Measurements from ENCODE around the gene PRLH.

The PRLH gene

GRCh38 chr2:237566401-237567235, at the start of gene PRLH:
TSS of gene PRLH (plus strand) at chr2:237566574. CDS start at chr2:237566574, 0 bp downstream.
- no peak for DNase-seq

- no peak for DNase-seq
These were observed 49.2 kb upstream of the PRLH start for GRCh38 chr2:237517163-237517562.

- DNase-seq, result no peak
These were observed 48.4 kb upstream of the PRLH start for GRCh38 chr2:237517990-237518389.

GRCh38 chr2:237519506-237520245, 46.7 kb upstream of the PRLH start:
- no peak for DNase-seq

GRCh38 chr2:237520290-237520689, 46.1 kb upstream of the PRLH start:
- DNase-seq, result no peak

GRCh38 chr2:237524631-237525030, 41.7 kb upstream of the PRLH start:
- DNase-seq, result no peak

GRCh38 chr2:237525559-237526157, 40.7 kb upstream of the PRLH start:
- DNase-seq, result no peak

- DNase-seq, result no peak
These were observed 39.1 kb upstream of the PRLH start for GRCh38 chr2:237527233-237527632.

GRCh38 chr2:237527766-237528165, 38.6 kb upstream of the PRLH start:
- DNase-seq, result no peak

- no peak for DNase-seq
These were observed 36.6 kb upstream of the PRLH start for GRCh38 chr2:237529452-237530402.

- DNase-seq, result no peak
These were observed 35.6 kb upstream of the PRLH start for GRCh38 chr2:237530472-237531433.

- no peak for DNase-seq
These were observed 34.2 kb upstream of the PRLH start for GRCh38 chr2:237532160-237532559.

GRCh38 chr2:237533668-237534161, 32.7 kb upstream of the PRLH start:
- DNase-seq, result no peak

- no peak for DNase-seq
These were observed 32.0 kb upstream of the PRLH start for GRCh38 chr2:237534380-237534779.

- no peak for DNase-seq
These were observed 30.8 kb upstream of the PRLH start for GRCh38 chr2:237535385-237536082.

- DNase-seq, result no peak
These were observed 30.3 kb upstream of the PRLH start for GRCh38 chr2:237536083-237536415.

GRCh38 chr2:237536617-237537016, 29.8 kb upstream of the PRLH start:
- no peak for DNase-seq

- DNase-seq, result no peak
These were observed 28.2 kb upstream of the PRLH start for GRCh38 chr2:237538001-237538720.

- DNase-seq, result no peak
These were observed 27.5 kb upstream of the PRLH start for GRCh38 chr2:237538901-237539300.

- no peak for DNase-seq
These were observed 26.7 kb upstream of the PRLH start for GRCh38 chr2:237539681-237540080.
